GM19239 (cell line): ENCODE data around the gene BICD1.

Source experiments
- DNase-seq: peaks from one replicate; pipeline ENCODE4 v3.0.0; 2011; ENCODE audit warnings: low spot score; ENCODE audit not compliant: insufficient read length
- FAIRE-seq: peaks from 2 replicates; lab custom pipeline; 2011; peaks lifted over from hg19 to GRCh38; lab: Jason Lieb, UNC

The BICD1 gene

DNA sequence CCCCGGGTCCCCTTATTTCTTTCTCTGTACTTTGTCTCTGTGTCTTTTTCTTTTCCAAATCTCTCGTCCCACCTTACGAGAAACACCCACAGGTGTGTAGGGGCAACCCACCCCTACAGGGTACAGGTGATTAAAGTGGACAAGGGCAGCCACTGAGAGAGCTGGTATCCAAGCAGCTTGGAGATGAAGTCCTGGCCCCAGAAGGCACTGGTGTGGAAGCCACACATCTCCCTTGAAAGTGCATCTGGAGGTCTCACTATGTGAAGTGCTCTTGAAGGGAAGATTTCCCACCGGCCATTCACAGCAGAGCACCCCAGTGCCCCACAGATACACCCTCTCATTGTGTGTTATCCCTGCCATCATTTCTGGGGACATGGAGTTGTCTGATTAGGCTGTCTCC lies 6.3 kb upstream of the BICD1 start:
- FAIRE-seq: no peak
- no peak for DNase-seq

DNA sequence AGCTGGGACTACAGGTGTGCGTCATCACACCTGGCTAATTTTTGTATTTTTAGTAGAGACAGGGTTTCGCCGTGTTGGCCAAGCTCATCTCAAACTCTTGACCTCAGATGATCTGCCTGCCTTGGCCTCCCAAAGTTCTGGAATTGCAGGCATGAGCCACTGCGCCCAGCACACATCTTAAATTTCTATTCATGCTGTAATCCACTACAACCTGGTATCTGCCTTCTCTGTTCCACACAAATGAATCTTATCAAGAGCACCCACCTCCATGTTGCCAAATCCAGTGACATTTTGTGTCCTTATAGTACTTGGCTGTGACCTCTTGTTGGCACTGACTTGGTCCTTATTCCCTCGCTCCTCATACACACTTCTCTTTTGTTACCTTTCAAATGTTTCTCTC lies 5.8 kb upstream of the BICD1 start:
- FAIRE-seq (no peak), DNase-seq (no peak)

DNA sequence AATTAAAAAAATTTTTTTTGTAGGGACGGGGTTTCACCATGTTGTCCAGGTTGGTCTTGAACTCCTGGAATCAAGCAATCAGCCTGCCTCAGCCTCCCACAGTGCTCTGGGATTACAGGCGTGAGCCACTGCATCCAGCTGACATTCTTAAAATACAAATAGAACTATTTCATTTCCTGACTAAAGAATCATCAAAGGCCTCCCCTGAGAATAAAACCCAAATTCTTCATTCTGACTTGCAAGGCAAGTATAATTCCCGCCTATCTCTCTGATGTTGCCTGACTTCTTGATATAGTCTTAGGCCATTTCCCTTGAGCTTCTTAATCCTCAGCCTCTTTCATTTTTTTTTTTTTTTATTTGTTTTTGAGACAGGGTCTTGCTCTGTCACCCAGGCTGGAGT lies 4.4 kb upstream of the BICD1 start:
- FAIRE-seq (no peak), DNase-seq (no peak)

DNA sequence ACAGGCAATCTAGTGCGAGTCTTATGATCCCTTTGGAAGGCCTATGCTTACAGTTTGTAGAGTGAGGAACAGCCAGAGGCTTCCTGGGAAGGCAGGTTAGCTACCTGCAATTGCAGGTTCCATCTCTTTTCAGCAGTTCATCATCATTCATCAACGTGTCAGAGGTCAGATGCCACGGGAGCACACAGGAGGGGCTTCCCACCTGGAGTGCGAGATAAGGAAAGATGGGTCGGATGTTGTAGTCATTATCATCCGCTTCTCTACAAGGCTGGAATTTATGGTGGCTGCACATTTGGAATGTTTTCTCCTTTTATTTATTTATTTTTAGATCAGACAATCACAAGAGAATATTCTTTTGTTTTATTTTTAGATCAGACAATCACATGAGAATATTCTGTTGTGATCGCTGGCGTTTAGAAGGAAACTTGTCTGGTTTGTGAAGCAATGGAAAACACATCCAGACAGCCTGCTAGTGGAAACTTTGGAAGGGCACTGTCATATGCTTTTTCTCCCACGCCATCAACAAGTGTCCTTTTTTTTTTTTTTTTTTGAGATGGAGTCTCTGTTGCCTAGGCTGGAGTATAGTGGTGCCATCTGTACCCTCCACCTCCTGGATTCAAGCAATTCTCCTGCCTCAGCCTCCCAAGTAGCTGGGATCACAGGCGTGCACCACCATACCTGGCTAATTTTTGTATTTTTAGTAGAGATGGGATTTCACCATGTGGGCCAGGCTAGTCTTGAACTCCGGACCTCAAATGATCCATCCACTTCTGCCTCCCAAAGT lies 1.9 kb upstream of the BICD1 start:
- no peak for FAIRE-seq
- DNase-seq: no peak

DNA sequence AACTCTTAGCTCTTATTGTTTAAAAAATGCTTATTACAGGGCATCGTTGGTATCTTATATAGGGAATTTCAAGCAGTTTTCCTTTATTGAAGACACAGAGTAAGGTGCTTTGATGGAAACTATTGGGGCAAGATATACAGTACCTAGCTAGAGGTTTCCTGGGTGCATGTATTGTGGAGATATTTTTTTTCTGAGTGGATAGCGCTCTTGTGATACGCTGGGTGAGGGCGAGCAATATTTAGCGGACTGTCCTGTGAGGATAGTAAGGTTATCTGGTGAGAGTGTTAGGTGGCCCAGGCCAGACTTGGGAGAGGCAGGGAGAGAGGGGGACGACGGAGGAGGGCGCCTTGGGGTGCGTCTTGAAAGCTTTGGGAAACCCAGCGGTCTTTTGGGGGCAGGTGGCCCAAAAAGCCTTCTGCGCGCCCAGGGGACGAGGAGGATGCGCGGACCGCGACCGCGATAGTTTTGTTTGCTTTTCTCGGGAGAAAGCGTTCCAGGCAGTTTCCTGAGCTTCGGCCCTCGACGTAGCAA lies 596 bp upstream of the BICD1 start:
- no peak for DNase-seq
- FAIRE-seq: peak; percentile 18

DNA sequence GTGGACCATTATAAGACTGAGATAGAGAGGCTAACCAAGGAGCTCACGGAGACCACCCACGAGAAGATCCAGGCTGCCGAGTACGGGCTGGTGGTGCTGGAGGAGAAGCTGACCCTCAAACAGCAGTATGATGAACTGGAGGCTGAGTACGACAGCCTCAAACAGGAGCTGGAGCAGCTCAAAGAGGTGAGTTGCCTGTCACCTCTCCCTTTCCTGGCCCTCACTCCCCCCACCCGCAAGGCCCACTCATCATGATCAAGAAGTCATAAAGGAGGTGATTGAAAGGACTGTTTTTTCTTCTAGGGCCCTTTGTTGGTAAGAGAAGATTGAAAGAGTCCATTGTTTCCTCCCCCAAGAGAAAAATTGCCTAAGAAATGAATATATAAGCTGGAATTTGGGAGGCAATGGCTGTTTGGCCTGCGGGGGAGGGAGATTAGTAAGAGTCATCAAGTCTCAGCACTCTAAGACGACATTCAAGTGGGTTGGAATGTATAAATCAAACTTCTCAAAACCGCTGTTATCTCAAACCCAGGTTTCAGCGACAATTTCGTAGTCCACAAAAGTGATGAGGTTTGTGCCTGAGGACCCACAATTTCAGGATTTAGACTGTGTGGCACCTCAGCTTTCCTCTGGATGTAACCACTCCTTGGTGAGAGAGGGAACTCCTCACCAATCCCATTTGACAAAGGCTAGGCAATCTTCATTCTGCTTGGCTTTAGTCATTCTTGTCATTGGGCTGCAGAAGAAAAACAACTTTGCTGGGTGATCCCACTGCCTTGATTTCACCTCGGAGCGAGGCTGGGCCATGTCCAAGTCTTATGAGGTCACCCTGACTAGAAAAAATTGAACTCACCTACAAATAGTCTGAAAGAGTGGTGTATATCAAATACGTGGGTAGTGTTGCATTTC lies 966 bp downstream of the BICD1 start:
- DNase-seq (no peak), FAIRE-seq (peak; percentile 78)

DNA sequence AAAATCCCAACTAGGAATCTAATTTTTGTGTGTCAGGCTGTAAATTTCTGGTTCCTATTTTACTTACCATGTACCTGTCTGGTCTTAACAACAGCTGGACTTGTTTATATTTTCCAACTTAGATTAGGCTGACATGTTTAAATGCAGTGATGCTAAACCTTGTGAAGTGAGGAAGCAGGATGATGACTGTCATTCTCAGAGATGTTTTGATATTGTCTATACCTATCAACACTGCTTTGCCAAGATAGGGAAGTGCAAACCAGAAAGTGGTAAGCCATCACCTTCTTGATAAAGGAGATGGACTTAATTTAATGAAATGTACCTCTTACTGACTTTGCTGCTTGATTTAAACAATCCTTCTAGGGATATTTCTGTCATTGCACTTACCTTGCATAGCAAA lies 2.1 kb downstream of the BICD1 start:
- DNase-seq (no peak), FAIRE-seq (no peak)

DNA sequence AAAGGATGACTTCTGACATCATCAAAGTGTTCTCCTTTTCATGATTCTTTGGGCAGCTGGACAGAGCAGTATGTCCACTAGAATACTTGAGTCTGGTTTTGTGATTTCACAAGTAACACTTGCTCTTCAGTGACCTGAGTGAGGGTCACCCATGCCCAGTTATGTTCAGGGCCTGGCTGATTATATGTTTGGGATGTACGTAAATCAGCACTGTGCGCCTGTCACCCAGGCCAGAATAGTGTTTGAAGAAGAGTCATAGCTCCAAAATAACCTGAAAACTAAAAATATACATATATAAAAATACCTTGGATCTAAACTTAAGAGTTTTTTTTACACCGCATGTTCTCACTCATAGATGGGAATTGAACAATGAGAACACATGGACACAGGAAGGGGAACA lies 3.8 kb downstream of the BICD1 start:
- FAIRE-seq (no peak), DNase-seq (no peak)

DNA sequence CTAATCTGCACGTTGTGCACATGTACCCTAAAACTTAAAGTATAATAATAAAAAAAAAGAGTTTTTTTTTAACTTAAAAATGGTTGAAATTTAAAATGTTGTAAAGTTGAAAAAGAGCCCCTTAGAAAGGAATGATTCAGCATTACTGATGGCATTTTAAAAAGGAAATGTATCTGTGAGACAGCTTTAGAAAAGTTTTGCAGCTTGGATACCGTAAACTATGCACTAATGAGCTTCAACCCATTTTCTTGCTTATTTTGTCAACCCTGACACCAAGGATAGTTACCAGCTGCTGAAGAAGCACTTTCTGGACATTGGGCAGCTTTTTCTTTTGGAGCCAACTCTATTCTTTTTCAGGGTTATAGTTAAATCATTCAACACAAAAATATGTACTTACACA lies 4.3 kb downstream of the BICD1 start:
- DNase-seq (no peak), FAIRE-seq (no peak)

DNA sequence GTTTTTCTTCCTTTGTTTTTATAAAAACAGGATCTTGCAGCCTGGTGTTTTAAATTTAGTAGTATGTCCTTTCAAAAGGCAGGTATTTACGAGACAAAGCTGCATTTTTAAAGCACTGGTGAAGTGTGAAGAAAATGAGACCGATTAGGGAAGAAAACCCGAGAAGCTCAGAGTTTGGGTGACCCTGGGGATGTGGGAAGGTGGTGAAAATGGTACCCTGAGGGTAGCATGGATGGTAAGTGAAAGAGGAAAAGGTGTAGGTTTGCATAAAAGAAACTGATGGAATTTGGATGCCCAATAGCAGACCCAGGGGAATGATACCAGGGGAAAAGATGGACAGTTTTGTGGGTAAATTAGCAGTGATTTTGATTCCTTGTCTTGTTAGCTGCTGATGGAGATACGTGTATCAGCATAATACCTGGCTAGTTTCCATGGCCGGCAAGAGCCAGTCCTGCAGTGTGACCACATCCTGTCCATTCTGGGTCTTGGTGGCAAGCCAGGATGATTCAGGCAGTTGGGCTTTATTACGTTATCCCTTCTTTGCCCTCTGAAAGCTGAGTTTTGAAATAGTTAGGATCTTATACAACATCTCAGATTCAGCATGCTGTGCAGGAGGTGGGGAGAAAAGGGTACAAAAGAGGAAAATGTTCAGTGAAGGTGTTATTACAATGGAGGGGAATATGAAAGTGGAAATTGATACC lies 8.9 kb downstream of the BICD1 start:
- FAIRE-seq (no peak), DNase-seq (no peak)

DNA sequence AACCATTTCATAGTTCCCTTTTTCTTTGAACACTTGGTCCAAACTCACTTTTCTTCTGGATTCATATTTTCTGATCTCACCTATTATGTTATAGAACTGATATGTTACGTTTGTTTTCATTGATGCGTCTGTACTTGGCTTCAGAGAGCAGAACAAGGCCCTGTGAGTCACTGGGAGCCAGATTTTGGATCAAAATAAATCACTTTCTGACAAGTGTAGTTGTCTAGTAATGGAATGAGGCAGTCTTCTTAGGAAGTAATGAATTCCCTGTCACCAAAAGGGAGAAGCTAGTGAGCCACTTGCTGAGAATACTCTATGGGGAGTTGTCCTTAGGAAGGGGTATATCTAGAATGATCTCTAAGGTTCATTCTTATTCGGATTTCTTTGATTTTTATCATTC lies 10.2 kb downstream of the BICD1 start:
- DNase-seq: no peak
- FAIRE-seq: no peak

DNA sequence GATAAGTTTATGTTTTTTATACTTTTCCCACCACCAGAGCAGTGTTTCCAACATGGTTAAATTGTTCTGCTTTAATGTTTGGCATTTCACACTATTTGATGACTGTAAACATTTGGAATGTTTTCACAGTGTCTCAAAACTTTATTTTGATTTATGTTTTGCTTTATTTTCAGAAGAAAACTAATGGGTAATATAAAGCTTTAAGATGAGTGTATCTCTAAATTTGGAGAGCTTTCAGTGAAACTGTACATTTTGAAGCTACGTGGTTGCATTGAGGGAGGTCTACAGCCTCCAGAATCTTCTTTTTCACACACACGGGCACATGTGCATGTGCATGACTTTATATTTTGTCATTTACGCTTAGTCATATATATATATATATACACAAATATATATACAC lies 10.7 kb downstream of the BICD1 start:
- no peak for FAIRE-seq
- no peak for DNase-seq

DNA sequence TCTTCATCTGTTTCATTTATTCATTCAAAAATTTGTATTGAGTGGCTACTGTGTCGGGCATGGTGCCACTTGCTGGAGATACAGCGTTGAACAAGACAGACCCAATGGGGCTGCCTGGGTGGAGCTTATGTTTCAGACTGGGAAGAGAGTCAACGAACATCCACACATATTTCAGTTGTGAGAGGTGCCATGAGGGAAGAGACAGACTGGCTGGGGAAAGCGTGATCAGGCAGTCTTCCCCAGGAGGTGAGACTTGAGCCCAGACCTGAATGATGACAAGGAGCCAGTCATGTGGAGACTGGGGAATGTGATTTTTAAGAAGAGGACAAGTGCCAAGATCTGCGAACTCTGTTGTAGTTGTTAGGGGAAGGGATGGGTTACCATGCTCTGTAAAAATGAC lies 12.2 kb downstream of the BICD1 start:
- FAIRE-seq (no peak), DNase-seq (no peak)

DNA sequence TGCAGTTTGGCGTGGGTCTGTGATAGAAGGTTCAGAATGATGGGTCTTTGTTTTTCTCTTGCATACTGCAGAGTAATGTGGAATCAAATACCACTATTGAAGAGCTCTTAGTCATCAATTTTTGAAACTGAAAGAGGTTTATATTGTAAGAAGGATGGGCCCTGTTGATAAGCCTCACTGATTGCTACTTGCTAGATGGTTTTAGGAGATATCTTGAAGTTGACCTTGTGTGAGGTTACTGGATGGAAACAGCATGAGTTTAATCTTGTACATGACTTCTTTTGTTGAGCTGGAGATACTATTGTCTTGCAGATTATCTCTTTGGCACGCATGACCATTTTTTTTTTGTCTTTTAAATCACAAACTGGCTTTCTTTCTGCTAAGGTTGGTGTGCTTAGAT lies 13.8 kb downstream of the BICD1 start:
- DNase-seq (no peak), FAIRE-seq (peak; percentile 92)

DNA sequence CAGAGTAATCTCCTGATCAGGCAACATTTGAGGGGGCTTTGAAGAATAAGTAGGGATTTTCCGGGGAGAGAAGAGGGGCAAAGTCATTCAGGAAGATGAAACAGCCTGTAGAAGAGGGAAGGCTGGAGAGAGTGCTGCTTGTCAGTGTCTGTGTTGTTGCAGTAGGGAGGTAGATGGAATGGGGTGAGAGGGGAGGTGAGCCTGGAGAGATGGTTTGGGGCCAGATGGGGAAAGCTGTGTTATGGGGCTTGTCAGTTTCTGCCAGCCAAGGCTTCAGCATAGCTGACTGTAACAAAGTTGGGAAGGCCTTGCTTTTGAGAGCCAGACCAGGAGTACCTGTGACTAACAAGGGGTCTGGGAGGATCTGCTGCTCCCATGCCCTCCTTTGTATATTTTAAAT lies 18.0 kb downstream of the BICD1 start:
- DNase-seq: no peak
- FAIRE-seq: no peak

DNA sequence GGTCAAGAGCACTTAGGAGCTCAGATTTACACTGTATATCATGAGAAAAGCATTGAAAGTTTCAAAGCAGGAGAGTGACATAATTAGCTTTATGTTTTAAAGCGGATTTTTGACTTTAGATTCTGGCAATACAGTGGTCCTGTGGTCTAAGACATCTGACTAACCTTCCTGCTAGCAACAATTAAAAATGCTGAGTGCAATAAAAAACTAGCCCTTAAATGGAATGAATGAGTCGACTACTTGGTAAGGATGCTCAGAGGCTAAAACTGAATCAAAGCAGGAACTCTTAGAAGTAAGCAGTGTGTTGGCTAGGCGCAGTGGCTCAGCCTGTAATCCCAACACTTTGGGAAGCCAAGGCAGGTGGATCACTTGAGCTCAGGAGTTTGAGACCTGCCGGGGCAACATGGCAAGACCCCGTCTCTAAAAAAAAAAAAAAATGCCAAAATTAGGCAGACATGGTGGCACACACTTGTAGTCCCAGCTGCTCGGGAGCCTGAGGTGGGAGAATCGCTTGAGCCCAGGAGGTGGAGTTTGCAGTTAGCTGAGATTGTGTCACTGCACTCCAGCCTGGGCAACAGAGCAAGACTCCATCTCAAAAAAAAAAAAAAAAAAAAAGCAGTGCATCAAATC lies 18.9 kb downstream of the BICD1 start:
- DNase-seq (no peak), FAIRE-seq (no peak)

DNA sequence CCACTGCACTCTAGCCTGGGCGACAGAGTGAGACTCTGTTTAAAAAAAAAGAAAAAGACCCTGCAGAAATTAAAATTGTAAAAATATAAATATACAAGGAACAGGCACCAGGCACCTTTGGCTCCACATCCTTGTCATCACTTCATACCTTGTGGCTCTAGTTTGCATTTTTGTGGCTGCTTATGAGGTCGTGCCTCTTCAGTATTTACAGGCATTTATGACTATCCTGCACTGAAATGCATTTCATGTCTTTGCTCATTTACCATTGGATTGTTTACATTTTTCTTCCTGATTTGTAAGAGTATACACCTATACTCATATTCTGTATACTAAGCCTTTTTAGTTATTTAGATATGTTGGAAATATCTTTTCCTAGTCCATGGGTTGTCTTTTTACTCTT lies 20.1 kb downstream of the BICD1 start:
- FAIRE-seq: no peak

DNA sequence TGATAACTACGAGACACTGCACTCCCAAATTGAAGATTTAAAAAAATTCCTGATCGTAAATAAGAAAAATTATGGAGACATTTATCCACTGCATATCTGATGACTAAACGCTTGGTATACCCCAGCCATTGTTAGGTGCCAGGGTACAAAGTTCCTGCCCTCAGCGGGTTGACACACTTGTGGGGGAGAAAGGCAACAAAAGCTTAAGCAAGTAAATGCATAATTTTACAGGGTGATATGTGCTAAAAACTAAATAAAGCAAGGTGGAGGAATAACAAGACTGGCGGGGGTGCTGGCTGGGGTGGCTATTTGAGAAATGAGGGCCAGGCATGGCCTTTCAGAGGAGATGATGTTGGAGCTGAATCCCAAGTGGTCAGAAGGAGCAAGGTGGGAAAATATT lies 25.0 kb downstream of the BICD1 start:
- FAIRE-seq: no peak

More for the DNA sequence above, 20.1 kb downstream of the BICD1 start:
- DNase-seq: no peak

DNA sequence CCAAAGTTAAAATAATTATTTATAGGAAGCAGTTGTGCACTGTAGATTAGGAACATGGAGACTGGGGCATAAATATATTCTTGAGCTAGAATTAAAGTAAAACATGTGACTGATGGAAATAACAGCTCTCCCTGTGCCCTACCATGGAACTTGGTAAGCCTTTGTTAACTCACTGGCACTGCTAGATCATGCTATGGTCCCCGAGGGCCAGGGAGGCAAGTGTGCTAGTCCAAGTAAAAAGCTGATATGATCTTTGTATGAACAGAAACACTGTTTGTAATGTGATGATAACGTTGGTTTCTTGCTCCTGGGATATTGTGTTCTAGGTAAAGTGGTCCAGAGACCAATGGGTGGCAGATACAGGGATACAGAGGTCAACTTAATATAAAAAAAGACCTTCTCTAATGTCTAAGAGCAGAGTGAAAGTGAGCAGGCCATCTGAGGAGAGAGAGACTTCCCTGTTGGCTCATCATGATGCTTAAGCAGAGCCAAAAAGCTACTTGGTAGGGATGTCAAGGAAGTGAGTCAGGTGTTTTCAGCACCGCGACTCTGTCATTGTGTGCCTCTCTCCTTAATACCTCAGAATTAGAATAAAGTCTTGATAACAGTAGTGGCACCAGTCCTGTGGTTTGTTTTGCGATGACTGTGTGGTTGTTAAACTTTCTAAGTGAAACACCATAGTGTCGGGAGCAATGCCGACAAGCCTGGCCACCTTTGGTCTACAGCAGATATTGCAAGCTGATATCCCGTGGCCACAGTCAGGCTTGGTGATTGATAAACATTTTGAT lies 27.6 kb downstream of the BICD1 start:
- peak; percentile 48 for FAIRE-seq
- peak; percentile 28 for DNase-seq

More for the DNA sequence above, 25.0 kb downstream of the BICD1 start:
- DNase-seq: no peak
